ENCODE data around the gene DKKL1.

- no peak for TF ChIP-seq EZH2 (IDR thresholded peaks at IDR 0.05)
- TF ChIP-seq FOXP2 (optimal IDR thresholded peaks at IDR 0.05; ENCODE audit: control extremely low read depth, extremely low read length, insufficient read depth) = no peak
- TF ChIP-seq POLR2AphosphoS5 (IDR thresholded peaks at IDR 0.05; ENCODE audit: borderline replicate concordance, low read depth, low read length) = no peak; the same call in 1 of the 2 replicates
Measured at GRCh38 chr19:49413348-49413747, 49.7 kb downstream of the DKKL1 start.
